GM12878 (cell line): Measurements from ENCODE around the gene IFRD2. TPM values are rescaled to one million over a fixed set of nuclear protein-coding genes. Genes with fewer than 3 reads are reported as not detected.

Experiments used
- ATF3 ChIP-seq: IDR thresholded peaks from 2 replicates; pipeline ENCODE4 v1.6.1; 2011; ENCODE audit warnings: low read depth, mild to moderate bottlenecking, low read length, moderate library complexity, borderline replicate concordance; ENCODE audit errors: extremely low read depth
- ATF7 ChIP-seq: fragments of 450-650 bp; IDR thresholded peaks from 2 replicates; pipeline ENCODE4 v1.6.1; 2016; ENCODE audit warnings: low read depth, mild to moderate bottlenecking
- BCL11A ChIP-seq: IDR thresholded peaks from 2 replicates; pipeline ENCODE4 v1.6.1; 2011; ENCODE audit warnings: low read depth, low read length
- BMI1 ChIP-seq: fragments of 450-650 bp; IDR thresholded peaks from 2 replicates; pipeline ENCODE4 v1.6.1; 2016; ENCODE audit warnings: mild to moderate bottlenecking, moderate library complexity, borderline replicate concordance
- CBX3 ChIP-seq: fragments of 200-600 bp; sonication (generic); IDR thresholded peaks from 2 replicates; pipeline ENCODE4 v1.6.1; 2016; ENCODE audit warnings: low read depth, borderline replicate concordance
- CHD2 ChIP-seq: IDR thresholded peaks from 2 replicates; pipeline ENCODE4 v1.6.1; 2011; ENCODE audit warnings: low read depth, low read length, improper control_type of control experiment, borderline replicate concordance
- CREB1 ChIP-seq: IDR thresholded peaks from 2 replicates; pipeline ENCODE4 v1.6.1; 2012; ENCODE audit warnings: low read depth, mild to moderate bottlenecking, inconsistent platforms
- CREM ChIP-seq: IDR thresholded peaks from 2 replicates; pipeline ENCODE4 v1.6.1; 2014; ENCODE audit warnings: antibody characterized with exemption, low read depth
- CUX1 ChIP-seq: IDR thresholded peaks from 2 replicates; pipeline ENCODE4 v1.6.1; 2012; ENCODE audit warnings: improper control_type of control experiment, low read depth, low read length; ENCODE audit not compliant: insufficient replicate concordance
- DPF2 ChIP-seq: fragments of 450-650 bp; IDR thresholded peaks from 2 replicates; pipeline ENCODE4 v1.6.1; 2017; ENCODE audit warnings: mild to moderate bottlenecking
- ELK1 ChIP-seq: IDR thresholded peaks from 2 replicates; pipeline ENCODE4 v1.6.1; 2012; ENCODE audit warnings: low read depth, low read length, improper control_type of control experiment
- GABPA ChIP-seq: IDR thresholded peaks from 2 replicates; pipeline ENCODE4 v1.6.1; 2014; ENCODE audit warnings: antibody characterized with exemption, low read depth, mild to moderate bottlenecking, inconsistent platforms
- HDGF ChIP-seq: fragments of 450-650 bp; IDR thresholded peaks from 2 replicates; pipeline ENCODE4 v1.6.1; 2016; ENCODE audit warnings: antibody characterized with exemption
- JUND ChIP-seq: IDR thresholded peaks from 2 replicates; pipeline ENCODE4 v1.6.1; 2012; ENCODE audit warnings: low read depth, mild to moderate bottlenecking, low read length, improper control_type of control experiment, moderate library complexity
- KDM1A ChIP-seq: fragments of 200-600 bp; sonication (generic); IDR thresholded peaks from 2 replicates; pipeline ENCODE4 v1.6.1; 2016; ENCODE audit warnings: borderline replicate concordance
- MAX ChIP-seq: IDR thresholded peaks from 2 replicates; pipeline ENCODE4 v1.6.1; 2012; ENCODE audit warnings: low read depth, low read length, improper control_type of control experiment
- MTA3 ChIP-seq: IDR thresholded peaks from 2 replicates; pipeline ENCODE4 v1.6.1; 2012; ENCODE audit warnings: low read length, inconsistent platforms, borderline replicate concordance
- NBN ChIP-seq: fragments of 450-650 bp; IDR thresholded peaks from 2 replicates; pipeline ENCODE4 v1.6.1; 2016
- NR2F1 ChIP-seq: fragments of 450-650 bp; conservative IDR thresholded peaks from 2 replicates; pipeline ENCODE4 v1.6.1; 2017; ENCODE audit warnings: mild to moderate bottlenecking
- PAX5 ChIP-seq: IDR thresholded peaks from 2 replicates; pipeline ENCODE4 v1.6.1; 2011; ENCODE audit warnings: low read depth, low read length, borderline replicate concordance
- PML ChIP-seq: IDR thresholded peaks from 2 replicates; pipeline ENCODE4 v1.6.1; 2012; ENCODE audit warnings: low read length, inconsistent platforms
- POLR2A ChIP-seq: IDR thresholded peaks from 2 replicates; pipeline ENCODE4 v1.6.1; 2011; ENCODE audit warnings: low read depth, mild to moderate bottlenecking, low read length
- POU2F2 ChIP-seq: IDR thresholded peaks from 3 replicates; pipeline ENCODE4 v1.6.1; 2011; ENCODE audit warnings: low read depth, mild to moderate bottlenecking, low read length, borderline replicate concordance
- RAD51 ChIP-seq: fragments of 450-650 bp; IDR thresholded peaks from 2 replicates; pipeline ENCODE4 v1.6.1; 2016; ENCODE audit warnings: moderate library complexity, mild to moderate bottlenecking, inconsistent platforms
- SP1 ChIP-seq: IDR thresholded peaks from one replicate; pipeline ENCODE4 v1.6.1; 2011; ENCODE audit warnings: low read depth, low read length
- STAT1 ChIP-seq: fragments of 450-650 bp; conservative IDR thresholded peaks from 2 replicates; pipeline ENCODE4 v1.6.1; 2014; ENCODE audit warnings: antibody characterized with exemption, mild to moderate bottlenecking
- TBL1XR1 ChIP-seq: IDR thresholded peaks from 2 replicates; pipeline ENCODE4 v1.6.1; 2012; ENCODE audit warnings: low read depth, low read length, improper control_type of control experiment
- WRNIP1 ChIP-seq: IDR thresholded peaks from 2 replicates; pipeline ENCODE4 v1.6.1; 2011; ENCODE audit warnings: low read depth, low read length, improper control_type of control experiment, borderline replicate concordance
- YBX1 ChIP-seq: fragments of 450-650 bp; IDR thresholded peaks from 2 replicates; pipeline ENCODE4 v1.6.1; 2016; ENCODE audit warnings: antibody characterized with exemption
- ZBED1 ChIP-seq: IDR thresholded peaks from 2 replicates; pipeline ENCODE4 v1.6.1; 2016; ENCODE audit warnings: borderline replicate concordance
- ZNF24 ChIP-seq: fragments of 450-650 bp; IDR thresholded peaks from 2 replicates; pipeline ENCODE4 v1.6.1; 2017; ENCODE audit warnings: antibody characterized with exemption, mild to moderate bottlenecking
- polyA plus RNA-seq, 11 experiments: library from polyadenylated mRNA; depleted of rRNA in 4 of 11; unstranded in 6 of 11; stranded (reverse) in 5 of 11; fragments of >200 nt; fragmentation: Nextera tagmentation in 4 of 11; fragmentation: Illumina TruSeq in 1 of 11; extraction: Ambion mirVana in 4 of 11; extraction: Trizol in 1 of 11; gene quantifications; 1 replicate in 1 of 11; 2 replicates in 10 of 11; pipeline versions ENCODE4 v1.2.1 to v1.2.3, GENCODE V29; 2011 to 2016; ENCODE audit warnings: inconsistent platforms in 2 of 11, missing spikeins in 2 of 11, low read depth in 1 of 11
- total RNA-seq, 4 experiments: library from RNA; depleted of rRNA in 3 of 4; stranded (reverse); fragments of >200 nt in 3 of 4; fragmentation: Illumina TruSeq in 1 of 4; extraction: Trizol in 1 of 4; gene quantifications; 2 replicates each; pipeline versions ENCODE4 v1.2.1 to v1.2.3, GENCODE V29; 2013 to 2021

IFRD2 gene
- total and polyA plus RNA-seq, 10 of the 15 experiments (the other 5 are each of a cell fraction or from before 2014, with no cell fraction given) = 19.1 to 153 (median 80.3) TPM

- no peak for TF ChIP-seq ZNF24
- TF ChIP-seq JUND = no peak
- no peak for TF ChIP-seq RAD51
- TF ChIP-seq POLR2A = peak; percentile 35; the same call in 1 of the 2 replicates
- TF ChIP-seq PAX5 = no peak
- no peak for TF ChIP-seq MTA3
- TF ChIP-seq SP1 = no peak
- no peak for TF ChIP-seq STAT1
- no peak; the same call in 1 of the 2 replicates for TF ChIP-seq MAX
- TF ChIP-seq PML = no peak
- 0 out of 2 replicates have a peak, but pooled peaks have one; percentile 14 for TF ChIP-seq DPF2
- TF ChIP-seq CBX3 = no peak
- TF ChIP-seq ATF7 = no peak
- TF ChIP-seq GABPA = peak; percentile 75
- no peak for TF ChIP-seq ATF3
- no peak for TF ChIP-seq TBL1XR1
- TF ChIP-seq CUX1 = no peak
- no peak for TF ChIP-seq ZBED1
- TF ChIP-seq HDGF = peak; percentile 89; the same call in 1 of the 2 replicates
- no peak for TF ChIP-seq ELK1
- no peak for TF ChIP-seq BMI1
- TF ChIP-seq YBX1 = no peak
- TF ChIP-seq POU2F2 = no peak
- no peak for TF ChIP-seq NBN
- TF ChIP-seq WRNIP1 = no peak
- TF ChIP-seq CREB1 = peak; percentile 76
- no peak for TF ChIP-seq BCL11A
- no peak for TF ChIP-seq CHD2
- peak; percentile 48; the same call in 1 of the 2 replicates for TF ChIP-seq CREM
- no peak for TF ChIP-seq NR2F1
- no peak for TF ChIP-seq KDM1A
Observed at GRCh38 chr3:50246517-50246954, 45.7 kb downstream of the IFRD2 start (continued).
